IMR-90 (cell line): ENCODE data around the gene IL16. TPM values are rescaled to one million over a fixed set of nuclear protein-coding genes. Genes with fewer than 3 reads are reported as not detected.
A peak's percentile ranks its signal among the peaks of the same experiment; 100 is the strongest.

Source experiments
- ATAC-seq: fragments of 200-7000 bp; cut with Tn5 transposase; 2 replicates; pipeline ENCODE4 v1.9.1; 2020; ENCODE audit warnings: low read depth, mild to moderate bottlenecking, moderate library complexity
- BruUV-seq: library from RNA; stranded (reverse); fragments of 400-500 nt; replicated peaks from 2 replicates; lab custom pipeline; 2021; lab: Mats Ljungman, UMichigan
- CTCF ChIA-PET: fragments of 300-600 bp; formaldehyde crosslinking; extraction: SDS; loops from one replicate; lab custom pipeline; 2021; ENCODE audit warnings: antibody characterized with exemption; lab: Yijun Ruan, JAX
- POLR2A ChIA-PET: fragments of 300-600 bp; sonication (Branson Sonifier 250); formaldehyde crosslinking; loops from one replicate; lab custom pipeline; 2022; ENCODE audit warnings: antibody characterized with exemption; ENCODE audit not compliant: unreplicated experiment; lab: Charles Lee
- DNase-seq: peaks from one replicate; pipeline ENCODE4 v3.0.0; 2013
- H2AFZ ChIP-seq: replicated peaks from 2 replicates; pipeline ENCODE3; 2013; ENCODE audit warnings: low read length, mild to moderate bottlenecking; ENCODE audit not compliant: poor library complexity
- H2AK5ac ChIP-seq: 2 replicates; pipeline ENCODE4 v1.6.1; 2013; ENCODE audit warnings: low read depth, low read length, inconsistent platforms
- H2AK9ac ChIP-seq: replicated peaks from 2 replicates; pipeline ENCODE3; 2013; ENCODE audit warnings: mild to moderate bottlenecking, low read depth, low read length, moderate library complexity; ENCODE audit not compliant: poor library complexity
- H2BK120ac ChIP-seq: 2 replicates; pipeline ENCODE4 v1.6.1; 2013; ENCODE audit warnings: low read depth, low read length, inconsistent platforms
- H2BK15ac ChIP-seq: 3 replicates; pipeline ENCODE4 v1.6.1; 2013; ENCODE audit warnings: low read depth, low read length, inconsistent platforms
- H2BK20ac ChIP-seq: 2 replicates; pipeline ENCODE4 v1.6.1; 2013; ENCODE audit warnings: low read depth, mild to moderate bottlenecking, inconsistent platforms, low read length, moderate library complexity
- H2BK5ac ChIP-seq: 2 replicates; pipeline ENCODE4 v1.6.1; 2013; ENCODE audit warnings: mild to moderate bottlenecking, low read depth, low read length, inconsistent platforms; ENCODE audit not compliant: poor library complexity, severe bottlenecking
- H3K14ac ChIP-seq: replicated peaks from 2 replicates; pipeline ENCODE4 v1.6.1; 2013; ENCODE audit warnings: low read depth, low read length, inconsistent platforms
- H3K18ac ChIP-seq: 2 replicates; pipeline ENCODE4 v1.6.1; 2013; ENCODE audit warnings: low read depth, low read length, control low read depth
- H3K23ac ChIP-seq: 2 replicates; pipeline ENCODE4 v1.6.1; 2013; ENCODE audit warnings: low read depth, low read length, inconsistent platforms
- H3K27ac ChIP-seq: 2 replicates; pipeline ENCODE4 v1.5.1; 2013; ENCODE audit warnings: mild to moderate bottlenecking, control low read depth, low read length; ENCODE audit not compliant: insufficient read depth
- H3K27me3 ChIP-seq: 2 replicates; pipeline ENCODE4 v1.6.1; 2013; ENCODE audit warnings: low read length; ENCODE audit not compliant: control insufficient read depth, insufficient read depth
- H3K36me3 ChIP-seq: 2 replicates; pipeline ENCODE4 v1.6.1; 2013; ENCODE audit warnings: low read length, mixed read lengths; ENCODE audit not compliant: control insufficient read depth, insufficient read depth
- H3K4ac ChIP-seq: 2 replicates; pipeline ENCODE4 v1.6.1; 2013; ENCODE audit warnings: low read depth, low read length, inconsistent platforms
- H3K4me1 ChIP-seq: 2 replicates; pipeline ENCODE4 v1.6.1; 2013; ENCODE audit warnings: low read length, mixed read lengths; ENCODE audit not compliant: control insufficient read depth, insufficient read depth
- H3K4me2 ChIP-seq: 2 replicates; pipeline ENCODE4 v1.6.1; 2013; ENCODE audit warnings: low read depth, mild to moderate bottlenecking, control low read depth, low read length, moderate library complexity
- H3K4me3 ChIP-seq: 2 replicates; pipeline ENCODE4 v1.5.1; 2013; ENCODE audit warnings: low read depth, mild to moderate bottlenecking, control low read depth, low read length, moderate library complexity; ENCODE audit not compliant: insufficient read depth
- H3K56ac ChIP-seq: 2 replicates; pipeline ENCODE4 v1.6.1; 2013; ENCODE audit warnings: low read length, inconsistent platforms; ENCODE audit not compliant: insufficient read depth; ENCODE audit errors: extremely low read depth
- H3K79me1 ChIP-seq, 2 experiments: 2 replicates each; pipeline ENCODE4 v1.6.1; 2013; ENCODE audit warnings: low read length in 2 of 2, inconsistent platforms in 1 of 2, low read depth in 1 of 2
- H3K9ac ChIP-seq: 2 replicates; pipeline ENCODE4 v1.6.1; 2013; ENCODE audit warnings: low read depth, low read length, control low read depth
- H3K9me1 ChIP-seq: 2 replicates; pipeline ENCODE4 v1.6.1; 2013; ENCODE audit warnings: low read length, inconsistent platforms; ENCODE audit not compliant: insufficient read depth
- H3K9me3 ChIP-seq: 2 replicates; pipeline ENCODE4 v1.6.1; 2013; ENCODE audit warnings: low read length; ENCODE audit not compliant: control insufficient read depth, insufficient read depth
- H4K20me1 ChIP-seq: 2 replicates; pipeline ENCODE4 v1.6.1; 2013; ENCODE audit warnings: low read length, inconsistent platforms; ENCODE audit not compliant: insufficient read depth
- H4K5ac ChIP-seq: 2 replicates; pipeline ENCODE4 v1.6.1; 2013; ENCODE audit warnings: mild to moderate bottlenecking, low read depth, low read length, control low read depth
- H4K8ac ChIP-seq, 2 experiments: 2 replicates each; pipeline ENCODE4 v1.6.1; 2013; ENCODE audit warnings: low read depth in 2 of 2, low read length in 2 of 2, control low read depth in 1 of 2, inconsistent platforms in 1 of 2
- H4K91ac ChIP-seq: 2 replicates; pipeline ENCODE4 v1.6.1; 2013; ENCODE audit warnings: low read depth, low read length, inconsistent platforms; ENCODE audit not compliant: insufficient read depth
- BHLHE40 ChIP-seq: fragments of 150-350 bp; IDR thresholded peaks from 2 replicates; pipeline ENCODE4 v1.6.1; 2016; ENCODE audit warnings: mild to moderate bottlenecking, low read depth, low read length
- CEBPB ChIP-seq: IDR thresholded peaks from 2 replicates; pipeline ENCODE4 v1.6.1; 2012; ENCODE audit warnings: low read depth, low read length, improper control_type of control experiment
- CHD1 ChIP-seq: IDR thresholded peaks from 2 replicates; pipeline ENCODE4 v1.6.1; 2012; ENCODE audit warnings: low read depth, low read length, improper control_type of control experiment
- CTCF ChIP-seq: conservative IDR thresholded peaks from 2 replicates; pipeline ENCODE4 v1.5.1; 2012; ENCODE audit warnings: mild to moderate bottlenecking, low read depth, low read length, improper control_type of control experiment
- ELK1 ChIP-seq: fragments of 150-350 bp; IDR thresholded peaks from 2 replicates; pipeline ENCODE4 v1.6.1; 2016; ENCODE audit warnings: low read depth, mild to moderate bottlenecking, low read length, moderate library complexity, borderline replicate concordance
- FOS ChIP-seq: fragments of 150-350 bp; IDR thresholded peaks from 2 replicates; pipeline ENCODE4 v1.6.1; 2016; ENCODE audit warnings: low read depth, low read length
- MAFK ChIP-seq: IDR thresholded peaks from 2 replicates; pipeline ENCODE4 v1.6.1; 2012; ENCODE audit warnings: low read depth, low read length, improper control_type of control experiment
- MAZ ChIP-seq: IDR thresholded peaks from 2 replicates; pipeline ENCODE4 v1.6.1; 2012; ENCODE audit warnings: low read depth, mild to moderate bottlenecking, low read length, improper control_type of control experiment, moderate library complexity, borderline replicate concordance
- MXI1 ChIP-seq: IDR thresholded peaks from 2 replicates; pipeline ENCODE4 v1.6.1; 2012; ENCODE audit warnings: low read depth, mild to moderate bottlenecking, low read length, moderate library complexity, borderline replicate concordance
- POLR2A ChIP-seq: IDR thresholded peaks from 2 replicates; pipeline ENCODE4 v1.6.1; 2012; ENCODE audit warnings: mild to moderate bottlenecking, low read depth, low read length
- RAD21 ChIP-seq: IDR thresholded peaks from 2 replicates; pipeline ENCODE4 v1.6.1; 2012; ENCODE audit warnings: low read length, improper control_type of control experiment
- RCOR1 ChIP-seq: IDR thresholded peaks from 2 replicates; pipeline ENCODE4 v1.6.1; 2012; ENCODE audit warnings: mild to moderate bottlenecking, low read length, improper control_type of control experiment; ENCODE audit not compliant: insufficient replicate concordance
- RFX5 ChIP-seq: IDR thresholded peaks from 2 replicates; pipeline ENCODE4 v1.8.0; 2012; ENCODE audit warnings: low read depth, mild to moderate bottlenecking, low read length, moderate library complexity
- SMC3 ChIP-seq: fragments of 150-350 bp; IDR thresholded peaks from 2 replicates; pipeline ENCODE4 v1.6.1; 2016; ENCODE audit warnings: low read depth, mild to moderate bottlenecking, antibody characterized with exemption, low read length, moderate library complexity
- USF2 ChIP-seq: fragments of 150-350 bp; IDR thresholded peaks from 2 replicates; pipeline ENCODE4 v1.6.1; 2017; ENCODE audit warnings: mild to moderate bottlenecking, antibody characterized with exemption, low read length, low read depth
- WGBS, 2 experiments: methylation state at CpG; one replicate each; pipeline versions ENCODE4 v1.1.5 to v1.1.7; 2013; ENCODE audit warnings: missing lambda C conversion rate in 2 of 2; ENCODE audit not compliant: insufficient read length in 1 of 2; ENCODE audit errors: extremely low coverage in 2 of 2; 5-methylcytosine and 5-hydroxymethylcytosine counted together
- dilution Hi-C: fragments of 300-500 bp; cut with HindIII; formaldehyde crosslinking; loops from one replicate; pipeline ENCODE4 v1.14.3; 2018; ENCODE audit warnings: low sequenced_read_pairs; ENCODE audit not compliant: unreplicated experiment
- in situ Hi-C: fragments of 300-500 bp; cut with MboI; formaldehyde crosslinking; loops from 3 replicates; pipeline ENCODE4 v1.14.3; 2019; ENCODE audit warnings: low sequenced_read_pairs, inconsistent platforms, mixed read lengths
- intact Hi-C: fragments of 100-400 bp; cut with micrococcal nuclease; formaldehyde crosslinking; loops from 2 replicates; pipeline ENCODE4 v1.10.0; 2022
- polyA plus RNA-seq, 3 experiments: library from polyadenylated mRNA; depleted of rRNA; stranded (reverse); fragments of >200 nt; gene quantifications; 2 replicates each; pipeline ENCODE4 v1.2.3, GENCODE V29; 2012; ENCODE audit warnings: low replicate concordance in 1 of 3
- total RNA-seq: library from RNA; depleted of rRNA; stranded (reverse); fragments of >200 nt; gene quantifications from 2 replicates; pipeline ENCODE4 v1.2.3, GENCODE V29; 2012

Gene IL16
- total and polyA plus RNA-seq, 2 of the 4 experiments (the other 2 are of a cell fraction): 0.18 to 0.27 TPM

- H3K4me2 ChIP-seq: no peak overlapping the region
- no TSS peak for BruUV-seq
- H2BK5ac ChIP-seq: no peak overlapping the region
- DNase-seq (no peak), ATAC-seq (no peak)
- H3K27ac ChIP-seq: no peak overlapping the region
- peaks cover 7% of the 10 kb centered on the region; the same call in 1 of the 2 replicates for H3K36me3 ChIP-seq
- H4K8ac ChIP-seq: peak overlapping the region in 1 of 2 experiments; percentile 10; a peak in 1 of 4 replicates
- H2BK120ac ChIP-seq: no peak overlapping the region
- H2AFZ ChIP-seq: peak overlapping the region; percentile 15
- no peak overlapping the region for H3K56ac ChIP-seq
- no peak overlapping the region for H3K23ac ChIP-seq
- no peaks in the 10 kb centered on the region for H3K27me3 ChIP-seq
- H3K9me3 ChIP-seq: no peaks in the 10 kb centered on the region
- H4K20me1 ChIP-seq: no peaks in the 10 kb centered on the region
- no peak overlapping the region for H3K4me3 ChIP-seq
- TF ChIP-seq CEBPB (no peak), CTCF (no peak), RFX5 (no peak), MAZ (no peak), RAD21 (no peak), FOS (no peak), CHD1 (no peak), BHLHE40 (no peak), USF2 (no peak), SMC3 (no peak), ELK1 (no peak), MAFK (no peak), MXI1 (no peak), RCOR1 (no peak), POLR2A (no peak)
- in situ Hi-C loops (no loop called here), dilution Hi-C loops (no loop called here), intact Hi-C loops (loop anchor here (5.0 kb wide), 1 partner anchor 40 kb away; no protein-coding TSS in a partner anchor)
- peaks cover 3% of the 10 kb centered on the region; the same call in 1 of the 2 replicates for H3K9me1 ChIP-seq
- no peak overlapping the region for H3K9ac ChIP-seq
- H4K91ac ChIP-seq: no peak overlapping the region
- ChIA-PET CTCF (no interaction called here), POLR2A (no interaction called here)
- WGBS, 2 experiments: 73% methylated on average over 4 of the region's 7 CpGs; no CpG with 5 or more reads in 1 of the 2 experiments
- H3K14ac ChIP-seq: no peak overlapping the region
- H2BK15ac ChIP-seq: no peak overlapping the region
- peak overlapping the region; percentile 45 for H3K4ac ChIP-seq
- no peak overlapping the region for H2AK9ac ChIP-seq
- no peak overlapping the region for H3K18ac ChIP-seq
- peak overlapping the region; percentile 48; the same call in 1 of the 2 replicates for H2AK5ac ChIP-seq
- H2BK20ac ChIP-seq: no peak overlapping the region
- H4K5ac ChIP-seq: no peak overlapping the region
- H3K4me1 ChIP-seq: peaks cover 7% of the 10 kb centered on the region; the same call in 1 of the 2 replicates
- no peaks in the 10 kb centered on the region for H3K79me1 ChIP-seq
Measured at GRCh38 chr15:81197255-81197630, 564 bp downstream of the IL16 start.
